Transverse colon (tissue), 3 donors: ENCODE results near the gene IL22RA1.

ENCODE experiments used
- EP300 ChIP-seq: sonication (generic); formaldehyde crosslinking; IDR thresholded peaks from one replicate; pipeline ENCODE4 v1.6.1; 2017; ENCODE audit warnings: antibody characterized with exemption, low read depth
- POLR2AphosphoS5 ChIP-seq, 3 donors: sonication (generic); formaldehyde crosslinking; IDR thresholded peaks; one replicate each; pipeline ENCODE4 v1.6.1; 2016; ENCODE audit warnings: antibody characterized with exemption in 3 of 3

GRCh38 chr1:24134376-24134775 lies 8.6 kb downstream of the IL22RA1 start:
- TF ChIP-seq POLR2AphosphoS5 (IDR thresholded peaks at IDR 0.05) (no peak), EP300 (no peak)
